Measurements from ENCODE around the gene LDB2. TPM values are rescaled to one million over a fixed set of nuclear protein-coding genes. Genes with fewer than 3 reads are reported as not detected.

LDB2 gene
- total and polyA plus RNA-seq, 11 donors = 9.5 to 38.7 (median 26.3) TPM

DNA sequence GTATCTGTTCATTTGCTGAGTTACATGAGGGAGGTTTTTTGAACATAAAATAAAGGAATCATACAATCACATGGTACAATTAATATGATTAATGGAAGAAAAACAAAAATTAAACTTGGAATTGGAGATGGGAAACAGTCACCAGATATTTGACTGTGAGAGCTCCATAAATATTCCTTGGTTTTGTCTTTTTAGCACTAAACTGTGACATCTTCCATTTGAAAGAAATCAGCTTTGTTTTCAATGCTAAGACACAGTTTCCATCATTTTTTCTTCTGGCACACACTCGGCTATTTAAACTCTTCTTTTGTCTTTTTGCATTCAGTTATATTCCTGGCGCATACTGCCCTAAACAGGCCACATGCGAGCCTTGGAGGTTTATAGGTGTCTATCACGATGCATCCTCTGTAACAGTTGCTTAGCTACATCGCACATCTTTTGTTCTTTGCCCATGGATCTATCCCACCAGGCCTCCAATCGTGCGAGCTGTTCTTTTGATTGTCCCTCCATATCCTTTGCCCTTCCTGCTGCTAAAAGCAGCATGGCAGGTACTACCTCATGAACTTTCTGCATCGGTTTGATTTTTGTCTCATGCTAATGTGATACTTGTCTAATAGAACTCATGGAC, 158.3 kb downstream of the LDB2 start:
- Histone ChIP-seq H3K27ac (no peak overlapping the region), H3K27me3 (no peaks in the 10 kb centered on the region), H3K4me1 (no peaks in the 10 kb centered on the region), H3K9me3 (peaks cover 0 to 14% (median 3%) of the 10 kb centered on the region in 12 donors), H3K36me3 (no peaks in the 10 kb centered on the region), H3K4me3 (no peak overlapping the region)
- intact Hi-C loops (cut with DNase I) = no loop called here
- DNase-seq = no peak
- WGBS, 4 donors = 84 to 91% (median 88%) methylated on average over 8 of the region's 8 CpGs
- no peak for TF ChIP-seq POLR2A (IDR thresholded peaks at IDR 0.05)
- TF ChIP-seq, protein P1, sequence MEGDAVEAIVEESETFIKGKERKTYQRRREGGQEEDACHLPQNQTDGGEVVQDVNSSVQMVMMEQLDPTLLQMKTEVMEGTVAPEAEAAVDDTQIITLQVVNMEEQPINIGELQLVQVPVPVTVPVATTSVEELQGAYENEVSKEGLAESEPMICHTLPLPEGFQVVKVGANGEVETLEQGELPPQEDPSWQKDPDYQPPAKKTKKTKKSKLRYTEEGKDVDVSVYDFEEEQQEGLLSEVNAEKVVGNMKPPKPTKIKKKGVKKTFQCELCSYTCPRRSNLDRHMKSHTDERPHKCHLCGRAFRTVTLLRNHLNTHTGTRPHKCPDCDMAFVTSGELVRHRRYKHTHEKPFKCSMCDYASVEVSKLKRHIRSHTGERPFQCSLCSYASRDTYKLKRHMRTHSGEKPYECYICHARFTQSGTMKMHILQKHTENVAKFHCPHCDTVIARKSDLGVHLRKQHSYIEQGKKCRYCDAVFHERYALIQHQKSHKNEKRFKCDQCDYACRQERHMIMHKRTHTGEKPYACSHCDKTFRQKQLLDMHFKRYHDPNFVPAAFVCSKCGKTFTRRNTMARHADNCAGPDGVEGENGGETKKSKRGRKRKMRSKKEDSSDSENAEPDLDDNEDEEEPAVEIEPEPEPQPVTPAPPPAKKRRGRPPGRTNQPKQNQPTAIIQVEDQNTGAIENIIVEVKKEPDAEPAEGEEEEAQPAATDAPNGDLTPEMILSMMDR (IDR thresholded peaks at IDR 0.05) = no peak
- no peak for ATAC-seq

- Histone ChIP-seq H3K4me3 (no peak overlapping the region), H3K9me3 (peaks cover 0 to 14% (median 3%) of the 10 kb centered on the region in 12 donors), H3K36me3 (no peaks in the 10 kb centered on the region), H3K27ac (no peak overlapping the region), H3K4me1 (no peaks in the 10 kb centered on the region), H3K27me3 (no peaks in the 10 kb centered on the region)
- ATAC-seq = no peak
- no peak for TF ChIP-seq POLR2A (IDR thresholded peaks at IDR 0.05)
- WGBS, 4 donors = 85 to 97% (median 91%) methylated on average over 1 of the region's 1 CpG
- no peak for DNase-seq
- intact Hi-C loops (cut with DNase I) = no loop called here
These were observed 159.9 kb downstream of the LDB2 start for GRCh38 chr4:16738558-16738957.

- intact Hi-C loops (cut with DNase I) = loop anchor here in 1 of 10 donors (5.0 kb wide), 1 partner anchor 84 kb away; no protein-coding TSS in a partner anchor
- H3K4me3 ChIP-seq = no peak overlapping the region
- H3K27me3 ChIP-seq = no peaks in the 10 kb centered on the region
- DNase-seq = no peak
- no peak overlapping the region for H3K27ac ChIP-seq
- H3K36me3 ChIP-seq = no peaks in the 10 kb centered on the region
- H3K9me3 ChIP-seq = peaks cover 0 to 14% (median 3%) of the 10 kb centered on the region in 12 donors
- no peak for ATAC-seq
- TF ChIP-seq, protein P1 (IDR thresholded peaks at IDR 0.05) = no peak
- TF ChIP-seq POLR2A (IDR thresholded peaks at IDR 0.05) = no peak
- 74 to 86% (median 79%) methylated on average over 4 of the region's 4 CpGs for WGBS, 4 donors
- peaks cover 0 to 8% (median 3%) of the 10 kb centered on the region in 12 donors for H3K4me1 ChIP-seq
These were observed 164.9 kb downstream of the LDB2 start for GRCh38 chr4:16733509-16733908.

DNA sequence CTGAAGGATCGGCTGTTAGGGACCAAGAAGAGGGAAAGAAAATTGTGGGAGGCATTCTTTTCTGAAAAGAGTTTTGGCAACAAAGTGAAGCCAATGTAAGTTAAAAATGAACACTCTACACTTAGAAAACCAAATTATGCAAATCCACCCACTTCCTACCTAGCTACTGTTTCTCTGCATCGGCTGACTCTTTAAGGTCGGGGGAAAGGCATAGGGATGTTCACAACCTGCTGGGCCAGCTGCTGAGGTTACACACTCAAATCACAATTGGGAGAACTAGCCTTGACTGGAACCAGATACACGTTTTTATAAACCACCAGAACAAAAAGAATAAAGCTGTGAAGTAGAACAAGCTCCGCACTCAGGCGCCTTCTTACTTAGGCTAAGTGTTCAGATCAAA, 165.7 kb downstream of the LDB2 start:
- H3K9me3 ChIP-seq = peaks cover 0 to 9% (median 2%) of the 10 kb centered on the region in 12 donors
- H3K4me3 ChIP-seq = no peak overlapping the region
- no peak for ATAC-seq
- no peaks in the 10 kb centered on the region for H3K27me3 ChIP-seq
- no peak overlapping the region for H3K27ac ChIP-seq
- TF ChIP-seq POLR2A (IDR thresholded peaks at IDR 0.05) = no peak
- TF ChIP-seq, protein P1 (IDR thresholded peaks at IDR 0.05) = no peak
- DNase-seq = no peak
- WGBS, 4 donors = 83 to 88% (median 84%) methylated on average over 6 of the region's 6 CpGs
- no peaks in the 10 kb centered on the region for H3K36me3 ChIP-seq
- H3K4me1 ChIP-seq = peaks cover 0 to 8% (median 3%) of the 10 kb centered on the region in 12 donors
- intact Hi-C loops (cut with DNase I) = loop anchor here in 1 of 10 donors (5.0 kb wide), 1 partner anchor 85 kb away; no protein-coding TSS in a partner anchor

Data from heart left ventricle (tissue), 16 donors.